Inferior parietal cortex (tissue), 1 donor: Measurements from ENCODE around the gene EPAS1.

Experiments used
- DNase-seq: peaks from one replicate; pipeline ENCODE4 v3.0.0-alpha.2; 2016; ENCODE audit errors: extremely low spot score

EPAS1 gene

DNA sequence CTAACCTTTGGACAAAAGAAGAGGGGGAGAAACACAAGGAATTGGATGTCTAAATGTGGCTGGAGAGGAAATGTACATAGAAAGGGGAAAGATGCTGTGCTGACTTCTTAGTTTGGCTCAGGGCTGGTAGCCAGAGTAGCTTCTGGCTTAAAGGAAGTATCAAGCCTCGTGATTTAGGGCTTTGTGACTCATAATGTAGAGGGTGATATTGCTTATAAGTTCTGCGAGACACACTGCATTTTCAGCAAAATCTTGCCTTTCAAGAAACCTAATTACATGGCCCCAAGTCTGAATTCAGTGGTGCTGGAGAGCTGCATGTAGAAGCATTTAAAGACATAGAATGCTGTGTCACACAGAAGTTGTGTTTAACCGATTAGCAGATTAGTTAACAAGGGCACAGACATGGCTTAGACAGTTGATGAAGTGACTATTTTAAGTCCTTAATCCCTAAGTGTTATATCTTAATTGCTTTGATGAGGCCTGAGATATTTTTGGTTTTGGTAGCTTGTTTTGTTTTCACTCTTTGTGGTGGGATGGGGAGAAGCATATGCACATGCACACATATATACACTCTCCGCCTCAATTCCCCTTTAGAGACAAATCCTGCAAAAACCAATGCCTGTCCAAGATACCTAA, 66.4 kb downstream of the EPAS1 start:
- DNase-seq = no peak

DNA sequence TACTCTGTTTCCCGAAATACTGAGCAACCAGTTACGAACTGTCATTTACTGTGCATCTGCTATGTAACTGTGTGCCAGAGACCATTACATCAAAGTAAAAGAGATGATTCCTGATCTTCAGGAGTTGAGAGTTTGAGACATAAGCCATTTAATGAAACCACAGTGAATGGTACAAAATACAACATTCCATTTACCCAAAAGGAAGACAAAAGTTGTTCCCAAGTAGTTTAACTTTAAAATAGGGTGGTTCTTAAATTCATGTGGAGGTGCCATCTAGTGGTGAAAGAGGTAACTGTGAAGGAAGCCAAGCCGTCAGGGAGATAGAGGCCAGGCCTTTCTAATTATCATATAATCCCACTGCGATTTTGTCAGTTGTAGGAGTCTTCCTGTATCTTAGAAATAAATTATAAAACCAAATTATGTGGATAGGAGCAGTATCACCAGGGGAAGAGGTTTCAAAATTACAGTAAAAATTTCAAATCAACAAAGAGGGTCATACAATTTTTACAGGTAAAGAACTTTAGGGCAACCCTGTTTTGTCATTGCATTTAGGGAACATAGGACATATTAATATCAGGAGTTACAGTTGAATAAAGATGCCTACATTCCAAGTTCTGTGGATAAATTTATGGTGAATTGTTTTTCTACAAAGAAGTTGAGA, 67.7 kb downstream of the EPAS1 start:
- peak; percentile 83 for DNase-seq

DNA sequence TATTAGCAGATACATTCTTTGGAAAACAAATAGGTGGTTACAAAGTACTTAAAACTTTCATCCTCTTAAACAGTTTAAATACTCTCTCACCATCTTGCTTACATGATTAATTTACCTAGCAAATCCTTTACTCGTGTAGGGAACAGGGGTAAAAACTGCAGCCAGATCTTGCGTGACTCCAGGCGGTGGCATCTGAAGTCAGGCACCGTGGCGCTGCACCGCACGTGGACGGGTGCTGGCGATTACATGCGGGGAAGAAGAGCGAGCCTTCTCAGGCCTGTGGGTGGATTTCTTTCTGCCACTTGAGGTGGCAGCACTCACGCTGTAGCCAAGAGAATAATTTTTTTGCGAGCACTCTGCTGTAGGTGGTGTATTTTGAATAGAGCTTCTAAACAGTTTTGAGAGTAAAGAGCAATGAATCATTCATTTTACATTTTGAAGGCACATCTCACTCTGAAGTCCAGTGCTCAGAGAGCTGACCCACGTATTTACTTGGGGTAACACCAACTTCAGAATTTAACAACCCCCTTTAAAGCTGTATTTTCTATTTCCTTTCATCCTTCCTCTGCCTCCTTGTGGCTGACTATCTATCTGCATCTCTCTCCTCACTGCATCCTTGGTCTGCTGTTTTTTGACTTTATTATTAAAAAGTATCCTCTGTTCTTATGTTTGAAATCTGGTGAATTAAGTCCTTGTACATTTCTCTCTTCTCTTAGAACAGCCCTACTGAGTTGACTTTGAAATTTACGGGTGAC, 68.9 kb downstream of the EPAS1 start:
- DNase-seq = no peak

DNA sequence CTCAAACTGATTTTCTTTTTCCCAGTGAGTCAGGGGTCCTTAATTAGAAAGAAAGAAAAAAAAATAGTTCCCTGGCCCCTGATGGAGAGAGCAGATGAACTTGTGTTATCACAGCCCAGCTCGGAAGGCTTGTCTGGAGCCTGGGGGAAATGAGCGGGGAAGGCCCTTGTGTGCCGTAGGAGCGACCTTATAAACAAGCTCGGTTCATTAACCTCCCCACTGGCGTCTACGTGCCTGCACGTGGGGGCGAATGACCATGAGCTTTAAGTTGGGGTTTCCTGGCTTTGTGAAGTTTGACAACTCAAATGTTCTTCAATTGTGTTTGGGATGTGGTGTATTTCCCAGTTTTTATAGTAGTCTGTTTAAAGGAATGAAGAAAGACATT, 69.5 kb downstream of the EPAS1 start:
- DNase-seq = no peak

DNA sequence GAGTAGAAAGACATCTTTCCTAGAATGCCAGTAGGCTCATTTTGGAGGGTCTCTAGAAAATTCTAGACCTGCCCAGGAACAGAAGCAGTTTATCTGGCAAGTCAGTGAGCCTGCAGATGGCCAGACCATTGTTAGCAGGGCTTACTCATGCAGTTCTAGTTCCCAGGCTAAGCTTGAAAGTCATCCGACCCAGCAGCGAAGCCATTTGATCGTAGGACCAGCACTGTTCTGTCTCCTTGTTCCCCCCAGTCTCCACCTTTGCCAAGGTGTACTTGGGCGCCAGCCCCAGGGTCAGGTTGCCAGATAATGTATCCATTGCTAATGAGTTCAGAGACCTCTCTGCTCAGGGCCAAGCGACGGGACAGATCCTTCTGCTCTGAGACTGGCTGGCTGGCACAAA, 70.1 kb downstream of the EPAS1 start:
- DNase-seq = no peak

DNA sequence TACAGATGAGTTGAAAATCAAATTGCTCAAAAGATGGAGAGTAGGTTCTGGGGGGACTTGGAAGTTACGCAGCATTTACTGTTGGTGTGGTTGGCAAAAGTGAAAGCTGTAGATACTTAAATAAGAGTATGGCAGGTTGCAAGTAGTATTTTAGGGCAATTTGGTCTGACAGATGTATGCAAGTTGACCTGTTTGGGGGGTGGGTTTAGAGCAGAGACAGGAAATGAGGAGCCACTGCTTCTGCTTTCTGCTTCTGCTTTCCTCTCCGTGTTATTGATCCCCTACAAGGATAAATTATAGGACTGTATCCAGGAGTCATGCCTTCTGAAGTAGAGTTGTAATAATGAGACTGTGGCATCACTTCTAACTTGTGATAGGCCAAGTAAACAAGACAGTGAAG, 71.2 kb downstream of the EPAS1 start:
- DNase-seq = no peak

DNA sequence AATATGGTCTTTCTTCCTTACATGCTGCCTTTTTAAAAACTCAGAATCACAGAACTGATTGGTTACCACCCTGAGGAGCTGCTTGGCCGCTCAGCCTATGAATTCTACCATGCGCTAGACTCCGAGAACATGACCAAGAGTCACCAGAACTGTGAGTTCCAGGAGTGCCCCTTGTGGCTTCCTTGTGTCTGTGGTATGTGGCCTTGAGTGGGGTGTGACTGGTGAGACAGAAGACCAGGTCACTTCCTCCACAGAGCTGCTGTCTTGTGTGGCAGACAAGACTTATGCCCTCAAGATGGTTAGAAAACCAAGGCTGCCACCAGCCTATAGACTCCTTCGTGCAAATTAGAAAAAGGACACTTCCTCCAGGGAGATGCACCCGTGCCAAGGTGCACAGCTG, 72.6 kb downstream of the EPAS1 start:
- DNase-seq = no peak

DNA sequence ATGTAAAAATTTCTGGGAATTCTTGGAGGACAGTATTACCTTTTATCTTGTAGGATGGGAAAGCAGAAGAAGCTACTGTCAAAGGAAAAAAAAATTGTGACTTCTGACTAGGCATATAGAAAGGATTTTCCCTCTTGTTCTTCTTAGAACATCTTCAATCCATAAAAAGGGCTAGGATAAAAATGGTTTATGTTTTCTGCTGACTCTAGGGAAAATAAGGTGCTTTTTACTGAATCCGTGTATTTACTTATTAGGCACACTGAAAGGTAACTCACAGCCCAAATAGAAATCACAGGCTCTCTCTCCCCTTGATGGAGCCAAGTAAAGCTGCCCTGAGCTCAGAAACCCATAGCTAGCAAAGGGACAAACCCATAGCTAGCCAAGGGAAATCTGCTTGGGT, 74.6 kb downstream of the EPAS1 start:
- DNase-seq = no peak

DNA sequence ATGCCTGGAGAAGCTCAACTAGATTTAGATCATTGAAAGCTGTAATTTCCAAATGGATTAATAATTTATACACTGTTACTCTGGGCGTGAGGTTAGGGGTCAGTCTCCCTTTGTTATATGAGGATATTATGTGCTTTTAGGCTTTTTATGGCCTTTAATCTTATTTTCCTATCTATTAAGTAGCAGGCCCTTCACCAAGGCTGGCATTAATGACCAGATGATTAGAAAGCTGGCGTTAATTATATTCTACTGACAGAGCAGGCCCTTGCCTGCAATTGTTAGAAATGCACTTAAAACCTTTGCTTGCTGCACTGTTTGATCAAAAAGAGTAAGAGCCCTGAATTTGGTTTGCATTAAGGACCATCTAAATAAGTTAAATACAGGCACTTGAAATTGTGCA, 75.3 kb downstream of the EPAS1 start:
- DNase-seq = no peak

DNA sequence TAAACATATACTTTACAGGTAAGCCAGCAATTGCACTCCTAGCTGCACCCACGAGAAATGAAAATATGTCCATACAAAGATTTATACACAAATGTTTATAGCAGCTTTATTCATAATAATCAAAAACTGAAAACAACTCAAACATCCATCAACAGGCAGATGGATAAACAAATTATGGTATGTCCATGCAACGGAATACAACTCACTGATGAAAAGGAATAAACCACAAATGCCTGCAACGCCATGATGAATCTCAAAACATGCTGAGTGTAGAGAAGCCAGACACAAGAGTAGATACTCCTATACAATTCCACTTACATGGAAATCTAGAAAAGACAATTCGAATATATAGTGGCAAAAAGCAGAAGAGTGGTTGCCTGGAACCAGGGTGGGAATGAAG, 76.0 kb downstream of the EPAS1 start:
- no peak for DNase-seq

DNA sequence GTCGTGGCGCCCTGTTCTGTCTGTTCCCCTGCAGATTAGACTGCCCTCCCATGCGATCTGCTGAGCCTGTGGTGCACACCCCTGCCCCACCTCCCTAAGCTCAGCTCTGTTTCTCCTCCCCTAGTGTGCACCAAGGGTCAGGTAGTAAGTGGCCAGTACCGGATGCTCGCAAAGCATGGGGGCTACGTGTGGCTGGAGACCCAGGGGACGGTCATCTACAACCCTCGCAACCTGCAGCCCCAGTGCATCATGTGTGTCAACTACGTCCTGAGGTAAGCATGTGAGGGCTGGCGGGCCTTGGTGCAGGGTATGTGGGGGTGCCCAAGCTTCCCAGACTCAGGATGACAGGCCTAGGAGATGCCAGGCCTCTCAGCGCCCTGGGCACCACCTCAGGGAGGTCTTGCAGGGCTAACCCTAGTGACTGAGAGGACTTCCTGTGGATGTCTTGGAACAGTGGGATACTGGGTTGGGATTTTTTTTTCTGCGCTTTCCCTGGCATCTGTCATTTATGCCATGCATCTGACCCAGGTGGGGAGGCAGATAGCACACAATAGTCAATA, 78.4 kb downstream of the EPAS1 start:
- no peak for DNase-seq

DNA sequence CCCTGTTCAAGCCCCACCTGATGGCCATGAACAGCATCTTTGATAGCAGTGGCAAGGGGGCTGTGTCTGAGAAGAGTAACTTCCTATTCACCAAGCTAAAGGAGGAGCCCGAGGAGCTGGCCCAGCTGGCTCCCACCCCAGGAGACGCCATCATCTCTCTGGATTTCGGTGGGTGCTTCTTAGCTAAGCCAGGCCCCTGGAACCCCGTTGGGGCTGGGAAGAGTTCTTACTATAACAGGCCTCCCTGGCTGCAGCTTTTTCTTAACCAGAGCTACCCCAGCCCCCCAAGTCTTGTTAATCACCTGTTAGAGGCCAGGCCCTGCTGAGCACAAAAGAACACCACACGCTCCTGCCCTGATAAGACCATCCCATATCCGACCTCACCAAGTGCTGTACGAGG, 79.4 kb downstream of the EPAS1 start:
- DNase-seq = no peak

DNA sequence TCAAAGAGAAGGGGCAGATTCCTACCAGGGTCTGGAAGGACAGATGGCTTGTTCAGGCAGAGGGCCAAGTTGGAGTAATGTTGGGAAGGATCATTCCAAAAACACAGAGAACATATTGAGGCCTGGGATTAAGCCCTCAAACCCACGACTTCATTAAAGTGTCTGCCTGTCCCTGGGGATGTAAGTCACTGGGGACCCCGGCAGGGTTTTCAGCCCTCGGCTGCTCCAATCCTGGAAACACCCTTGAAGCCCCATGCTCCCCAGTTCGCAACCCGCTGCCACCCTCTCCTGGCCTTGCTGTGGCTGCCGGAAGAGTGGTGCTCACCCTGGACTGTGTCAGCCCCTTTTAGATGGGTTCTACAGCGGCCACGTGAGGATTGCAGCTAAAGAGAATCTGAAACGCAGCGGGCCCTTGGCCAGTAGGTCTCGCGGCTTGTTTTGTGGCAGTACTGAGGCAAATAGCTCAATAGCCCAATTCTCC, 79.9 kb downstream of the EPAS1 start:
- DNase-seq = no peak

DNA sequence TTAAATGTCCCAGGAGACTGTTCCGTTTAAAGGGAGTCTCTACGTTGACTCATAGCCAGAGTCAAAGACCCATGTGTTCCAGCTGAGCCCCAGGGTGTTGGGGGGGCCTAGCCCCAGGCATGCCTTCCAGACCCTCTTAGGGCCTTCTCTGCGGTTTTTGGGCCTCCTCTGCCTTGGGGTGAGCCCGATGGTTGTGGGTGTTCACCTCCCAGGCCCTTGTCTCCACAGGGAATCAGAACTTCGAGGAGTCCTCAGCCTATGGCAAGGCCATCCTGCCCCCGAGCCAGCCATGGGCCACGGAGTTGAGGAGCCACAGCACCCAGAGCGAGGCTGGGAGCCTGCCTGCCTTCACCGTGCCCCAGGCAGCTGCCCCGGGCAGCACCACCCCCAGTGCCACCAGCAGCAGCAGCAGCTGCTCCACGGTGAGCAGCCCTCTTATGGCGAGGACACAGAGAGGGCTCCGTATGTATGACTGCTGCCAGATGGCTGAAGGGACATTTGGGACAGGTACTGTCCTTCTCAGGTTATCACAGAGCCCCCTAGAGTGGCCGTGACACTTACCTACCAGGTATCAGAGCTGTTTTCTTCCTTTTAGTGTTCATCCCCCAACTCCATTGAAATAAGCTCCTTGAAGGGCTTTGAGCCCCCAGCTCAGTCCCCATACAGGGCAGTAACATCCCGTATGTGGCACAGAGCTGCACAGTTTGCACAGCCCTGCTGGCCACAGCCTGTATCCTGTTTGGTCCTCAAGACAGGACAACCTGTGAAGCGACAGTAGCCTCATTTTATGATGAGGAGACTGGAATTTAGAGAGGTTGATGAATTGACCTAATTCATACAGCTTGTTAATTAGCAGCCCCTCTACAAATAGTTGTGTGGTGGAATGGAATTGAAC, 80.7 kb downstream of the EPAS1 start:
- DNase-seq = no peak

DNA sequence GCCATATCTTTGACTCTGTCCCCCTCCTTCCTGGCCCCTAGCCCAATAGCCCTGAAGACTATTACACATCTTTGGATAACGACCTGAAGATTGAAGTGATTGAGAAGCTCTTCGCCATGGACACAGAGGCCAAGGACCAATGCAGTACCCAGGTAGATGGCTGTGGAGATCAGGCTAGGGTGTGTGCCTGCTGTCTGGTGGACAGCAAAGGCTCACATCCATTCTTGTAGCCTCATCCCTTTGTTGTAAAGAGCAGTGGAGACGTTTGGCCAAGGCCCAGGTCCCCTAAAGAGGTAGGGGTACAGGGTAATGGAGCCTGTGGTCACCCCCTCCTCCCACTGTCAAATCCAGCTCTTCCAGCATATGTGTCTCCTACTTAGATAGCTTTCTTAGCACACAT, 81.4 kb downstream of the EPAS1 start:
- DNase-seq = no peak

DNA sequence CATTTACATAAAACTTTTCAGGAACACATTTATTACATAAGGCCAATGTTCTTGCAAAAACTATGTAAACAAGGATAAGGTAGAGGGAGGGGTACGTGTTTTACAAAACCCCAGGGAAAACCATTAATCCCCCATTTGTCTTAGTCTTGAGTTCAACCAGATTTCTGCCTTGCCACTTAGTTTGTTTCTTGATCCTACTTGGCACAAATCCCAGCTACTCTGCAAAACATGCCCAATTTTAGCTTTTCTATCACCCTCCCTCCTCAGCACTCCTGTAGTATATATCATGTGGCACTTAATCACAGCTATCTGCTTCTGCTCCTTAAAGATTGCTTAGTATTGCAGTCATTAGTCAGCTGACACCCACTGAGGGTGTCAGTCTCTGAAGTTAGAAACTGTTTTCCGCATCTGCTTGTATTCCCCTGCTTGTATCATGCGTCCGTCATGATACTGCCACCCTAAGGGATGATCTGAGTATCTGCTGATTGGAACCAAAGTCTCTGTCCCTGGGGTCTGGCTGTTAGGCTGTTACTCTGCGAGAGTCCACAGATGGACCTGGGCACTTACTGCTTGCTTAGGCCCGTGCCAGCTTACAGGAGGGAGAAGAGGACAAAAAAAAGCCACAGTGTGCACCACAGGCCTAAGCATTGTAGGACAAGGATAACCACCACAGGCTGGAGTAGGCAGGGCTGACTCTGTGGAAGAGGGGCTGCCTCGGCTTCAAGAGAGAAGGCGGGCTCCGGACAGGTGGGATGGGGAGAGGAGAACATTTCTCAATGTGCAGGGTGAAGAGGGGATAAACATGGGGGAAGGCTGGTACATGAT, 82.2 kb downstream of the EPAS1 start:
- no peak for DNase-seq

DNA sequence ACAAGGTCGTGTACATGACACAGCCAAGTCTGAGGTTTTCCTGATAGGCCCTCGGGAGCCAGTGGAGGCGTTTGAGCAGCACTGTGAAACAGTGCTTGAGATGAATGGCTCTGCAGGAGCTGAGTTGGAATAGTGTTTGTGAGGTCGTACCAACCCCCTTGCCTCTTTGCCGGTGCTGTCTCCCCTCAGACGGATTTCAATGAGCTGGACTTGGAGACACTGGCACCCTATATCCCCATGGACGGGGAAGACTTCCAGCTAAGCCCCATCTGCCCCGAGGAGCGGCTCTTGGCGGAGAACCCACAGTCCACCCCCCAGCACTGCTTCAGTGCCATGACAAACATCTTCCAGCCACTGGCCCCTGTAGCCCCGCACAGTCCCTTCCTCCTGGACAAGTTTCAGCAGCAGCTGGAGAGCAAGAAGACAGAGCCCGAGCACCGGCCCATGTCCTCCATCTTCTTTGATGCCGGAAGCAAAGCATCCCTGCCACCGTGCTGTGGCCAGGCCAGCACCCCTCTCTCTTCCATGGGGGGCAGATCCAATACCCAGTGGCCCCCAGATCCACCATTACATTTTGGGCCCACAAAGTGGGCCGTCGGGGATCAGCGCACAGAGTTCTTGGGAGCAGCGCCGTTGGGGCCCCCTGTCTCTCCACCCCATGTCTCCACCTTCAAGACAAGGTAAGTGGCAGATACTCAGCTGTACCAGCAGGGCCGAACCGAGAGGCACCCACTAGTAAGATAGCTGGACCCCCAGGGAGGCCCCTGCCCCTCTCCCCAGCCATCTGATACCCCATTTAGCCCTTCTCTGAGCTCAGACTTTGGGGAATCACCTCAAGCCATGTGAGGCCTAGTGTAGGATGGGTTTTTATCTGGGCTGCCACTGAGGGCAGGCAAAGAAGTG, 83.1 kb downstream of the EPAS1 start:
- DNase-seq = no peak

DNA sequence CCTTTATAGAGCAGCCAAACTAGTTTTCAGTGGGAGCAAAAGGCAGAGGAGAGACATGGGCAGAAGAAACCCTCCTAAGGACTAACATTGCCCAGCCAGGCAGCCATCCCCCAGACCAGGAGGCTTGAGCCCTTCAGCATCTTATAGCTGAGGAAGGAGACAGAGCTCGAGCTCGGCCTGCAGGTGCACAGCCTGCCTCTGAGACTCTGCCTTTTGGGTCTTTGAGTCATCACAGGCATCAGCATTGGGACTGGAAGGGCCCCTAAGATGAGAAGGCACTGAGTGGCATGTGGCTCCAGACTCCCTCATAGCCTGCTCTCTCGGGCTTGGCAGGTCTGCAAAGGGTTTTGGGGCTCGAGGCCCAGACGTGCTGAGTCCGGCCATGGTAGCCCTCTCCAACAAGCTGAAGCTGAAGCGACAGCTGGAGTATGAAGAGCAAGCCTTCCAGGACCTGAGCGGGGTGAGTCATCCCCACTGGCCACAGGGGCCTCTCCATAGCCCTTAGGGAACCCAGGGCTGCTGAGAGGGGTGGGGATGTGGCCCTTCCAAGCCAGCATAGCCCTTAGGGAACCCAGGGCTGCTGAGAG, 84.1 kb downstream of the EPAS1 start:
- no peak for DNase-seq

DNA sequence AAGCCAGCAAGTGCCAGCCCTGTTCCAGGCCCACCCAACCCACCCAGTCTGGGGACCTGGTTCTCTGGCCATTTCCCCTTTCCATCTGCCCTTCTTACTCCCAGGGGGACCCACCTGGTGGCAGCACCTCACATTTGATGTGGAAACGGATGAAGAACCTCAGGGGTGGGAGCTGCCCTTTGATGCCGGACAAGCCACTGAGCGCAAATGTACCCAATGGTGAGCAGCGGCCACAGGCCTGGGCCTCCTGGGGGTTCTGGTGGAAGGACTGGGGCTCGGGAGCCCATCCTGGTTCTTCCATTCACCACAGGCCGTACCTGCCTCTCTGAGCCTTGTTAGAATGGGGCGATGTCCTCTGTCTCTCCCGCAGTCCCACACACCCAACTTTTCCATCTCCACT, 84.7 kb downstream of the EPAS1 start:
- DNase-seq = no peak
